ENCODE results near the gene PPP1R11. TPM values are rescaled to one million over a fixed set of nuclear protein-coding genes. Genes with fewer than 3 reads are reported as not detected.

Gene PPP1R11
- total RNA-seq, 1 donor = 23.7 TPM

DNA sequence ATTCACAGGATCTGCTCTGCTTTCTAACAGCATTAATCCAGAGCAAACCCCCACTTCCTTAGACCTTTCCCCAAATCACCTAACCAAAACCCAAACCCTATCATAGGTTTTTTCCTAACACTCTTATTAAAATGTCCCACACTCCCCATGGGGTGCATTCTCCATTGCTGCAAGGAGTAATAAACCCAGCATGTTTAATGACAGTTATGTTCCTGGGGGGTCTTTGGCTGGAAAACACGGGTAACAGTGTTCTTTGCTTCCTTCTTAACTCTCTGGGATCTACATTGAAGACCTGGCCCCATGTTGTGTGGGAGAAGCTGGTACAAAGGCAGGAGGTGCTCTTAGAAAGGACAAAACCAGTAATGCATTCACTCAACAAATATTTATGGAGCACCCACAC lies 29.8 kb downstream of the PPP1R11 start:
- no peak overlapping the region for H3K4me3 ChIP-seq (ENCODE audit: low read depth, low read length)
- TF ChIP-seq, protein P1, sequence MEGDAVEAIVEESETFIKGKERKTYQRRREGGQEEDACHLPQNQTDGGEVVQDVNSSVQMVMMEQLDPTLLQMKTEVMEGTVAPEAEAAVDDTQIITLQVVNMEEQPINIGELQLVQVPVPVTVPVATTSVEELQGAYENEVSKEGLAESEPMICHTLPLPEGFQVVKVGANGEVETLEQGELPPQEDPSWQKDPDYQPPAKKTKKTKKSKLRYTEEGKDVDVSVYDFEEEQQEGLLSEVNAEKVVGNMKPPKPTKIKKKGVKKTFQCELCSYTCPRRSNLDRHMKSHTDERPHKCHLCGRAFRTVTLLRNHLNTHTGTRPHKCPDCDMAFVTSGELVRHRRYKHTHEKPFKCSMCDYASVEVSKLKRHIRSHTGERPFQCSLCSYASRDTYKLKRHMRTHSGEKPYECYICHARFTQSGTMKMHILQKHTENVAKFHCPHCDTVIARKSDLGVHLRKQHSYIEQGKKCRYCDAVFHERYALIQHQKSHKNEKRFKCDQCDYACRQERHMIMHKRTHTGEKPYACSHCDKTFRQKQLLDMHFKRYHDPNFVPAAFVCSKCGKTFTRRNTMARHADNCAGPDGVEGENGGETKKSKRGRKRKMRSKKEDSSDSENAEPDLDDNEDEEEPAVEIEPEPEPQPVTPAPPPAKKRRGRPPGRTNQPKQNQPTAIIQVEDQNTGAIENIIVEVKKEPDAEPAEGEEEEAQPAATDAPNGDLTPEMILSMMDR (IDR thresholded peaks at IDR 0.05; ENCODE audit: insufficient read depth, low read depth, low read length) = no peak

DNA sequence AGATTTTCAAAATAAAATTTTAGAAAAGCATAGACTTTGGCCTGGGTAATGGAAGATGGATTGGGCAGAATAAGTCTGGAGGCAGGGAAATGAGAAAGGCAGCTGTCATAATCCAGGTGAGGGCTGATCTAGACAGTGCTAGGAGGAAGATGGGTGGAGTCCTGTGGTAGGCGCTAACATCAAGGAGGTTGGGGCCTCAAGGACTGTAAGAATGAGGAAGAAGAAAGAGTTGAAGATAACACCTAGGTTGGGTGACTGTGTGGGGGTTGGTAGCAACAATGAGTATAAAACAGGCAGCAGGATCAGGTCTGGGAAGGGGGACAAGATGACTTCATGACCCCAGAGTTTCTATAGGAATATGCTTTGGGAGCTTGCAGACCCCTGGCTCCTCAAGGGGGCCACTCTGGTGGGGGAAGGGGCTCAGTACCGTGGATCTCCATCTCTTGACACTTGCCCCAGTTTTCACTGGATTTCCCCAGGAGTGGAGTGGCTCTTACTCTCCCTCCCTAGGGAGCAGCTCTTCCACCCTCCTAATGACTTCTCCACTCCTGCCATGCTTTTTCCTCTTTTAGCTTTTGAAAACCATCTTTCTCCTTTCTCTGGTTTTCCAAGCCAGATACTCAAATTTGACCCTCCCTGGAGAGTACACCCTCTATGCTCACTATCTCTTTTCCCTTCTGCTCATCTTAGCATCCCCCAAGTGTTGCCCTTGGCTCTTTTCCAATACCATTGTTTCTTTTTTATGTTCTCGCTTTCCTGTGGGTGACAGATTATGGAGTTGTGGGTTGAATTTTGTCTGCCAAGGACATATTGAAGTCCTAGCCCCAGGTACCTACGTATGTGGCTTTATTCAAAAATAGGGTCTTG lies 31.1 kb downstream of the PPP1R11 start:
- DNase-seq (ENCODE audit: low read depth) = no peak

More for the DNA sequence above, 29.8 kb downstream of the PPP1R11 start:
- no peak for DNase-seq (ENCODE audit: low read depth)

DNA sequence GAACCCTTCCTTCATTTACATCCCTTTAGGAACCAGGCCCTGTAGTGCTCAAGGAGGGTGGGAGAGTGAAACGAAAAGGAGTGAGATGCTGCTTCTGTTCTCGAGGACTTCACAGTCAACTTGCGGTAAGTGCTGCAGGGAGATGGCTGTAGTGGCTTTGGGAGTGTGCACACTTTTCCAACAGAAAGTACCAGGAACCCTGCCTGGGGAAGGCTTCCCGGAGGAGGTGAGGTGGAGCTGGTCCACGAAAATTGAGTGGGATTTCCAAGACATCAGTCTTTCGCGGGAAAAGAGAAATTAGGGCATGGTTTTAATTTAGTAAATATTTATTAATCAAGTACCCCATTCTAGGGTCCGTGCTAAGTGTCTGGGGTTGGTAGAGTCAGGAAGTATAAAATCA lies 33.2 kb downstream of the PPP1R11 start:
- DNase-seq (ENCODE audit: low read depth) = no peak
- no peak overlapping the region for H3K4me3 ChIP-seq (ENCODE audit: low read depth, low read length)
- TF ChIP-seq, protein P1 (IDR thresholded peaks at IDR 0.05; ENCODE audit: insufficient read depth, low read depth, low read length) = no peak

More for the DNA sequence above, 31.1 kb downstream of the PPP1R11 start:
- no peak overlapping the region for H3K4me3 ChIP-seq (ENCODE audit: low read depth, low read length)
- TF ChIP-seq, protein P1 (IDR thresholded peaks at IDR 0.05; ENCODE audit: insufficient read depth, low read depth, low read length) = no peak

DNA sequence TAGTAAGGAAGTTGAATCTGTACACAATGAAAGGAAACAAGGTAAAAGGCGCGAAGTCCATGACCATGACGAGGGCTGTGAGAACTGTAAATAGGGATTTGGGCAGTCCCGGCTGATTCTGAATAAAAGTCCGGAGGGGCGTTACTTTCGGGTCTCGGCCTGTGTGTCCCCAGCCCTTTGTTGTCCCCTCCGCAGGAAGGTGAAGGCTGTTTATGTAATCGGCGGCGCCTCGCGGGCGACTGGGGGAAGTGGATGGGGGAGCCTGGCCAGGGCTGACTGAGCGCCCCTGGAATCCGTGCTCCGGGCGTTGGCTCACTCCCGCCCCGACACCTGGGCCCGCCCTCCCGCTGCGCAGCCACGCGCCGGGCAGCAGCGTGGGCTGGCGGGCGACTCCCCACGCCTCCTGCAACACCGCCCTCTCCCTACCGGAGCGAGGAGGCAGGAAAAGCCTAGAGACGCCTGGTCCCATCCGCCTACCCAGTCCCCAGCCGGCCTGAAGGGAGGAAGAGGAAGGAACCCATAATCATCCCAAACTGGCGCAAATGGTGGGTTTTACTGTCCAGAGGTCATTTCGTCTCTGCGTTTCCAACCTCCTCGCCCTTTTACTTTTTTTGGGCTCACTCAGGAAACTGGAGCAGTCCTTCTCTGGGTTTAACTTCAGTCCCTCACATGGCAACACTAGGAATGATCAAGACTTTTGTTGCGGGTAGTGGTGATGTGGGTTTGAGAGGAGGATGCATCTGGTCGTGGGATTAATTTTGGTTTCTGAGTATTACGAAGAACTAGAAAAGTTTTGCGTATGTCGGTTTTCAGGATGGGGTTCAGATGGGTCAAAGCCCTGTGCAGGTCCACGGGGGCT lies 33.8 kb downstream of the PPP1R11 start:
- DNase-seq (ENCODE audit: low read depth) = no peak
- peak overlapping the region; percentile 31 for H3K4me3 ChIP-seq (ENCODE audit: low read depth, low read length)
- TF ChIP-seq, protein P1 (IDR thresholded peaks at IDR 0.05; ENCODE audit: insufficient read depth, low read depth, low read length) = no peak

DNA sequence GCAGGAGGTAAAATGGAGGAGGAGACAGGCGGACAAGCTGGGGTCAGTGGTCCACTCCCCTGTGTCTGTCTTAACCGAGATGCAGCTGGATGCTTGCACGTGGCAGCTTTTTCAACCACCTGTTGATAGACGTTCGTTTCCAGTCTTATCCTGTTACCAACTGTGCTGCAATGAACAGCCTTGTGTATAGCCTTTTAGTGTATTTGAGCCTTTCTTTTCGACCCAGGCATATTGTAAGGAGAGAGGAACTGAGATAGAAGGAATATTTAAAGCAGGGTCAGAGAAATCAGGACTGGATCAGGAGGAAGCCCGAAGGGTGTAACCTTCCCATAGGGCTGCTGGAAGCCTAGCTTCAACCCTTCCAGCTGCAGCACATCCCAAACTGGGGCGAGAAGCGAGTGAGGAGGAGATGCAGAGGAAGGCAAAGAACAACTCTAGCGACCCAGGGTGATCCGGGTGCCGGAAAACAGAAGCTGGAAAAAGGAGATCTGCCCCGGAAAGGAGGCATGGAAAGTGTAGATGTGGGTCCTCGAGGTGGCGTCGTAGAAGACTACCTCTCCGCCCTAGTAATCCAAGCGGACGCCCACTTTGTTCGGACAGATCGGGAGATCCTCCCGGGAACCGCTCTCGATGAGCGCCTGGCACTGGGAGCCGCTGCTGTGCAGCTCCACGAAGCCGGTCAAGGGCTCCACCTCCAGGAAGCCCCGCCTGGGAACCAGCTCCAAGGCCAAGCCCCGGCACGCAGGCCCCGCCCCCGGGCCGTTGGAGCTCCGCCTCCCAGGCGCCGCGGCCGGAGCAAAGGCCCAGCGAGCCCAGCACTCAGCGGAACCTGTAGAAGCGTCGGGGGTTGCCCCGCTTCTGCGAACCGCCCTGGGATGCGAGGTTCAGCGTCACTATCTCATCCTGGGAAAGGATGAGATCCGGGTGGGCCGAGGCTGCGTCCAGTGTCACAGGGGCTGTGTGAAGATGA lies 34.7 kb downstream of the PPP1R11 start:
- DNase-seq (ENCODE audit: low read depth) = peak; percentile 85
- peak overlapping the region; percentile 57 for H3K4me3 ChIP-seq (ENCODE audit: low read depth, low read length)
- TF ChIP-seq, protein P1 (IDR thresholded peaks at IDR 0.05; ENCODE audit: insufficient read depth, low read depth, low read length) = peak; percentile 25

DNA sequence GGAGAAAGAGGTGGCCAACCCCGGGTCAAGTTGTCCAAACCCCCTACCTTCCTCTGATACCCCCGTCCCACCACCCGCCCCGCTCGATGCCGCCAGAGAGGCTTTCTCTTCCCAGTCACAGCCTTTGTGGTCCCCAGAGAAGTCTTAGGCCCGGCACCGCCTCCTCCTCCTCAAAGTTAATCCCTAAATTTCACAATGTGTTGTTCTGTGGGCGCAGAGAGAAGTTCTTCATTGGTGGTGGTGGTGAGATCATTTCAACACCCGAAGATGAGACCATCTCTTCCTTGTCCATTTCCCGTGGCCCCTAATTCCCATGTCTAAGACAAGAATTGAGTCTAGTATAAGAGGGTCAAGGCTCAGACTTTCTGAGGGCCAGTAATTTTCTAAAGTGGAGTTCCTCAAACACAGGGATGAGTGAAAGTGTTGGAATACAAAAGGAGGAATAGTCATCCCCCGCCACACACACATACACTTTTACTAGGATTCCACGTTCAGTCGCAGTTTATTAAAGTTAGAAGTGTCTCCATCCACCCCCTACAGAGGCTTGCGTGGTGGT lies 35.5 kb downstream of the PPP1R11 start:
- DNase-seq (ENCODE audit: low read depth) = peak; percentile 84
- TF ChIP-seq, protein P1 (IDR thresholded peaks at IDR 0.05; ENCODE audit: insufficient read depth, low read depth, low read length) = no peak

More for the DNA sequence above, 35.5 kb downstream of the PPP1R11 start:
- H3K4me3 ChIP-seq (ENCODE audit: low read depth, low read length) = peak overlapping the region; percentile 57

All from fibroblast of villous mesenchyme (primary cell).